KOPT-K1 (cell line): ENCODE data around the gene SLC36A1.

Source experiments
- H3K27ac ChIP-seq: fragments of 200-600 bp; sonication (generic); 2 replicates; pipeline ENCODE4 v1.5.1; 2016; ENCODE audit warnings: antibody characterized with exemption, mild to moderate bottlenecking, low read depth, low read length; ENCODE audit not compliant: poor library complexity, severe bottlenecking
- H3K36me3 ChIP-seq: fragments of 200-600 bp; sonication (generic); 2 replicates; pipeline ENCODE4 v1.5.1; 2017; ENCODE audit warnings: antibody characterized with exemption, mild to moderate bottlenecking, low read length, moderate library complexity; ENCODE audit not compliant: insufficient read depth
- H3K9me3 ChIP-seq: fragments of 200-600 bp; sonication (generic); 2 replicates; pipeline ENCODE4 v1.5.1; 2017; ENCODE audit warnings: antibody characterized with exemption, low read length, mild to moderate bottlenecking; ENCODE audit not compliant: insufficient read depth, poor library complexity, severe bottlenecking

Gene SLC36A1

GRCh38 chr5:151522226-151522625, 74.8 kb downstream of the SLC36A1 start:
- Histone ChIP-seq H3K9me3 (no peaks in the 10 kb centered on the region), H3K36me3 (no peaks in the 10 kb centered on the region), H3K27ac (no peak overlapping the region)

GRCh38 chr5:151523335-151523734, 75.9 kb downstream of the SLC36A1 start:
- Histone ChIP-seq H3K27ac (no peak overlapping the region), H3K9me3 (no peaks in the 10 kb centered on the region), H3K36me3 (no peaks in the 10 kb centered on the region)

- Histone ChIP-seq H3K36me3 (no peaks in the 10 kb centered on the region), H3K9me3 (no peaks in the 10 kb centered on the region), H3K27ac (no peak overlapping the region)
These were observed 80.8 kb downstream of the SLC36A1 start for GRCh38 chr5:151528153-151528552.

GRCh38 chr5:151528996-151529395, 81.6 kb downstream of the SLC36A1 start:
- Histone ChIP-seq H3K36me3 (no peaks in the 10 kb centered on the region), H3K9me3 (no peaks in the 10 kb centered on the region), H3K27ac (no peak overlapping the region)

- Histone ChIP-seq H3K9me3 (no peaks in the 10 kb centered on the region), H3K36me3 (no peaks in the 10 kb centered on the region), H3K27ac (no peak overlapping the region)
These were observed 84.2 kb downstream of the SLC36A1 start for GRCh38 chr5:151531581-151531980.

- Histone ChIP-seq H3K27ac (no peak overlapping the region), H3K36me3 (no peaks in the 10 kb centered on the region), H3K9me3 (no peaks in the 10 kb centered on the region)
These were observed 85.0 kb downstream of the SLC36A1 start for GRCh38 chr5:151532416-151532815.

GRCh38 chr5:151534350-151534749, 86.9 kb downstream of the SLC36A1 start:
- Histone ChIP-seq H3K9me3 (no peaks in the 10 kb centered on the region), H3K36me3 (no peaks in the 10 kb centered on the region), H3K27ac (no peak overlapping the region)

GRCh38 chr5:151537044-151537443, 89.6 kb downstream of the SLC36A1 start:
- Histone ChIP-seq H3K36me3 (no peaks in the 10 kb centered on the region), H3K27ac (no peak overlapping the region), H3K9me3 (no peaks in the 10 kb centered on the region)

- no peak overlapping the region for H3K27ac ChIP-seq
- H3K36me3 ChIP-seq, result no peaks in the 10 kb centered on the region
- H3K9me3 ChIP-seq, result no peaks in the 10 kb centered on the region
These were observed 94.2 kb downstream of the SLC36A1 start for GRCh38 chr5:151541571-151541970.
